GM19397 (cell line): ENCODE measurements around the gene HSPBP1.

Experiments
- ATAC-seq: cut with Tn5 transposase; IDR thresholded peaks from one replicate; pipeline ENCODE4 v1.9.1; 2021; ENCODE audit warnings: mild to moderate bottlenecking, moderate library complexity; ENCODE audit not compliant: unreplicated experiment

HSPBP1 gene

DNA sequence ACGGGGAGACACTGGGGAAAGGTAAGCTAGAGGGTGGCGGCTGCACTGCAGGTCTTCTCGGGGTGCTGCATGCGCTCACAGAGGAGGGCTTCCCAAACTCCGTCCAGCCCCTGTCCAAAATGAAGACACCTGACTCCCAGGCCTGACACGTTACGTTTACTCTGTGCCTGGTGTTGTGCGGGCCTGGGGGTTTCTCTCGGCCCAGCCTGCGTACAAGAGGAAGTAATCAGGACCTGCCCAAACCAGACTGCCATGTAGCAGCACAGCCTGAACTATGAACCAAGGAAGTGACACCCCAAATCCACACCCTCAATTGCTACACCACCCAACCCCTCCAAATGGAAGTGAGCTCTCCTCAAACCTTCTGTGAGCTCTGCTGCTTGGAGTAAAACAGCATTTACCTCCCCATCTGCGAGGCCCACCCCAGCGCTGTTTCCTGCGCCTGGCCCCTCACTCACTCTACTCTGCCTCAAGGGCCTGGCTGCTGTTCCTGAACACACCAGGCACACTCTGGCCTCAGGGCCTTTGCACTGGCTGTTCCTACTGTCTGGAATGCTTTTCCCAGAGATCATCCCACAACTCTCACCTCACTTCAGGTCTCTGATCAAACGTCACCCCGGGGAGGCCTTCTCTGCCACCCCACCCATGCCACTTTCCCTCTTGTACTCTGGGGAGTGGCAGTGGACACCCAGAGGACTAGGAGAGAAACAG lies 3.0 kb downstream of the HSPBP1 start:
- no peak for ATAC-seq

GRCh38 chr19:55275851-55276719 lies 3.8 kb downstream of the HSPBP1 start:
- peak; percentile 66 for ATAC-seq

- ATAC-seq, result no peak
These were observed 5.8 kb downstream of the HSPBP1 start for GRCh38 chr19:55273978-55274707.

DNA sequence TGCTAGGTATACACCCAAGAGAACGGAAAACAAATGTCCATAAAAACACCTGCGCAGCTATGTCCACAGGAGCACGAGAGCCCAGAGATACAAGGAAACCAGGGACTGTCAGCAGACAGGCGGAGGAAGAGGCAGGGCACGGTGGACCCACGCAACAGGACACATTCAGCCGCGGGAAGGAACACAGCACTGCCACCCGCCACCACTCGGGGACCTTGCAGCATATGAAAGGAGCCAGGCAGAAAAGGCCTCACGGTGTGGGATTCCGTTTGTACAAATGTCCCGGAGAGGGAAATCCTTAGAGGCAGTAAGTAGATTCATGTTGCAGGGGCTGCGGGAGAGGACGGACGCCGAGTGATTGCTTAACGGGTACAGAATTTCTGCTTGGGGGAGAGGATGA lies 7.8 kb downstream of the HSPBP1 start:
- ATAC-seq, result no peak

GRCh38 chr19:55270172-55270942 lies 9.6 kb downstream of the HSPBP1 start:
- ATAC-seq, result no peak

DNA sequence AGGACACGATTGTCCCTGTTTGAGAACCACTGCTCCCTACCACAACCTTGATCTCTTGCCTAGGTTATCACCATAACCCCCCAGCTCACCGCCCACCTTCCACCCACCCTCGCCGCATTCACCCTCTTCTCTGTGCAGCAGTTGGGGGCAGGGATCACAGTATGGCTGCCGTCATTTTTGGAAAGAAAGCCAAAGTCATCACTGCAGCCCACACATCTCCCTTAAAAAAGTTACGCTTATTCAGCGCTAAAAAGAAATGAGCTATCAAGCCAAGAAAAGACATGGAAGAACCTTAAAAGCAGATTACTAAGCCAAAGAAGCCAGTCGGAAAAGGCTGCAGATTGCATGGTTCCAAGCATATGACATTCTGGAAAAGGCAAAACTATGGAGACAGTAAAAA lies 10.6 kb downstream of the HSPBP1 start:
- no peak for ATAC-seq

- ATAC-seq, result no peak
These were observed 13.1 kb downstream of the HSPBP1 start for GRCh38 chr19:55266840-55267239.

- no peak for ATAC-seq
These were observed 13.5 kb downstream of the HSPBP1 start for GRCh38 chr19:55266404-55266803.

- ATAC-seq, result no peak
These were observed 14.1 kb downstream of the HSPBP1 start for GRCh38 chr19:55265723-55266386.

- no peak for ATAC-seq
These were observed 14.7 kb downstream of the HSPBP1 start for GRCh38 chr19:55265173-55265572.

GRCh38 chr19:55264531-55264930 lies 15.4 kb downstream of the HSPBP1 start:
- ATAC-seq, result no peak

GRCh38 chr19:55262359-55262758 lies 17.6 kb downstream of the HSPBP1 start:
- ATAC-seq, result no peak

DNA sequence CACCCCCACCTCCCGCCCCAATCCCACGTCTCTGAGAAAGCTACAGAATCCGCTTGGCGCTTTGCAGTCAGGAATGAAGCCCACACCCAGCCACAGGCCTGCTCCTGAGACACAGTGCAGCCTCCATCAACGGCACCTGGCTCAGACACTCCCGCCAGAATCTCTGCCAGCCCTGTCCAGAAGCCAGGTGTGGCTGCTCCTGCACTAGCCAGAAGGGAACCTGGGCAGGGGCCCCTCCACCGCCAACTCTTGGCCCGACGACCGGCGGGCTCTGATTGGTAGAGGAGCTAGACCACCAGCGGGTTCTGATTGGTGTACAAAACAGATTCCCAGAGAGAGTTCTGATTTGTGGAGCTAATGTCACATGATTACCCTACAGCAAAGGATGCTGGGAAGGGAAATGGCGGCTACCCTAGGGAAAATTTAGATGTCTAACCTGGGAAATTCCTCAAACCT lies 18.2 kb downstream of the HSPBP1 start:
- no peak for ATAC-seq

GRCh38 chr19:55259540-55260210 lies 20.2 kb downstream of the HSPBP1 start:
- no peak for ATAC-seq

DNA sequence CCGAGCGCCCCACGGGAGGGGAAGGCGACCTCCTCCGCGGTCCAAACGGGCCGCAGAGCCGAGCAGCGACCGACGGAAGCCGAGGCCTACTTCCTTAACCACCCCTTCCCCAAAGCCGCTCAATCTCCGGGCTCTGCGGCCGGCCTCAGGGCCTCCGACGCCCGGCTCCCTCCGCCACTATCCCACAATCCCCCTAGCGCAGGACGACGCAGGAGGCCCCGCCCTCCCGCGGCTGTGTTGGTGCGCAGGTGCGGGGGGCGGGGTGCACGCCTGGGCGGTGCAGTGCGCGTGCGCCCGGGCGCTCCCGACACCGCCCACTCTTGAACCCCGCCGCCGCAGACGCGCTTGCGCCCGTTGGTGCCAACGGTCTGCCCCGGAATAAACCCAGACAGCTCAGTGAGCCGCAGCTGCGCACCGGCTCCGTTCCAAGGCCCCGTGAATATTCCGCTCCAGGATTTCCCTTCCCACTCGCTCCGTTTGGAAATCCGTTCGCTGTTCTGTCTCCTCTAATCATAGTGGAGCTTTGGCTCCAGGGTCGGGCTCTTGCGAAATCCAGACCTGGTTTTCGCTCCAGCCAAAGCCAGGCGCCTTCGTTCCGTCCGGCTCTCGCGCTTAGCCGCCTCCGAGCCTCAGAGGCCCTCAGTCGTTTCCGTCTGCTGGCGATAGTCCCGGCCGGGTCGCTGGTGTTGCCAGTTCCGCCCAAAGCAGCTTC lies 20.9 kb downstream of the HSPBP1 start, which contains the start of gene PPP6R1:
Gene PPP6R1 (minus strand): TSS at position 190 of the 712 bp plus-strand sequence. CDS start 11,914 bp downstream, outside the sequence.
- ATAC-seq, result peak; percentile 70

GRCh38 chr19:55258476-55258827 lies 21.5 kb downstream of the HSPBP1 start:
- ATAC-seq, result peak; percentile 15

DNA sequence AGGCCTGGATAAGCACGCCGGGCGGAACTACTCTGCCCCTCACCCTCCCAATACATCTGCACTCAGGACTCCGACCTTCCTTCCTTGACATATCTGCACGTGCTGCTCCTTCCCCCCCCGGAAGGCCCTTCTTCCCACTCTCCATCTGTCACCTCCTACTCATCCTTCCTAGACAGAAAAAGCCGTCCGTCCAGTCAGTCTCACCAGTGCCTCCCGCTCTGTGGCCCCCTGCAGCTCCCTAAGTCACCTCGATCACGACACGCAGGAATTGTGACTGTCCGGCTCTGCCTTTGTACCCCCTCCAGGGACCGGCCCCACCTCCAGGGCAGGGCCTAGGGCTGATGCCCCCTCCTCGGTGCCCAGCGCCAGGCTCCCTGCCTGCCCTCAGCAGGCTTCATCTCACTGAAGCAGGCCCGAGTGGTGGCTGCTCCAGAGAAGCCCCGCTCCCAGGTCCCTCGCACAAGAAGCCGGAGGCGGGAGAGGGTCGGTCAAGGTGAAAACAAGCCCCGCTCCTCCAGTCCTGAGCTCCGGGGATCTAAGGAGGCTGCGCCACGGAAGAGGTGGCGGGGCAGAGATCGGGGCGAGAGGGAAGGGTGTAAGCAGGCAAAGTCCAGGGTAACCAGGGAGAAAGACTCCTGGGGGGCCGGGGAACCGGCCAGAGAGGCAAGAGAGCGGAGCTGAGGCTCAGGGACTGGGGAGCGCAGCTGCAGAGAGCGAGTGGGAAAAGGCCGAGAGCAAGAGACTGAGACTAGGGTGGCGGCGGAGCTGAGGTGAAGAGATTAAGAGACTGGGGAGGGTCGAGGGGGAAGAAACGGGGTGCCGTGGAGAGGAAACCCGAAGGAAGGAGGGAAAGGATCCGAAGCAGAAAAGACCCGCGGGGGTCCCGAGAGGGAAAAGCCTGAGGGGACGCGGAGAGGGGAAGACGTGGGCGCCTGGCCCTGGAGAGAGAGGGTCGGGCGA lies 22.2 kb downstream of the HSPBP1 start:
- no peak for ATAC-seq
